AG09309 (cell line): ENCODE measurements around the gene NKG7.

Source experiments
- DNase-seq: peaks from one replicate; pipeline ENCODE4 v3.0.0-alpha.2; 2010; ENCODE audit warnings: low read depth
- H3K4me3 ChIP-seq: 2 replicates; pipeline ENCODE4 v1.5.1; 2011; ENCODE audit warnings: mild to moderate bottlenecking, low read depth, low read length, moderate library complexity; ENCODE audit not compliant: control insufficient read depth
- CTCF ChIP-seq: IDR thresholded peaks from 2 replicates; pipeline ENCODE4 v1.5.1; 2011; ENCODE audit warnings: mild to moderate bottlenecking, low read depth, low read length, inconsistent platforms; ENCODE audit not compliant: insufficient read depth, control insufficient read depth; ENCODE audit errors: missing control alignments

NKG7 gene

DNA sequence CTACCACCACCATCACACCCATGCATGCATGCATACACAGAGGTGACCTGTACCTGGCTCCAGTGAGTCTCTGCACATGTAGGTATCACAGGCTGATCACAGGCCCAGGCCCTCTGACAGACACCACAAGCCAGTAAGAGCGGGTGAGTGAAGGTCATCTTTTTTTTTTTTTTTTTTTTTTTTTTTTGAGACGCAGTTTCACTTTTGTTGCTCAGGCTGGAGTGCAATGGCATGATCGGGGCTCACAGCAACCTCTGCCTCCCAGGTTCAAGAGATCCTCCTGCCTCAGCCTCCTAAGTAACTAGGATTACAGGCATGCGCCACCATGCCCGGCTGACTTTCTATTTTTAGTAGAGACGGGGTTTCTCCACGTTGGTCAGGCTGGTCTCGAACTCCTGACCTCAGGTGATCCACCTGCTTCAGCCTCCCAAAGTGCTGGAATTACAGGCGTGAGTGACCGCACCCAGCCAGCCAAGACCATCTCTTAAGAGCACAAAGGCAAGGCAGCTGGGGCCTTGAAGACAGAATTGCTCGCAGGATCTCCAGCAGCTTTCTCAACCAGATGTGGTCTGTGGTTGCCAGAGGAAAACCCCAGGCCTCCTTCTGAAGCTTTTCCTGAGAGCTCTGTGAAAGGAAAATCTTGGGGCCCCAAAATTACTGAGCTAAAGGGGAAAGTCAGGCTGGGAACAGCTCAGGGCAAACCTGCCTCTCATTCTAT lies 3.2 kb upstream of the NKG7 start:
- TF ChIP-seq CTCF, result no peak
- no peak for DNase-seq
- no peak overlapping the region for H3K4me3 ChIP-seq

DNA sequence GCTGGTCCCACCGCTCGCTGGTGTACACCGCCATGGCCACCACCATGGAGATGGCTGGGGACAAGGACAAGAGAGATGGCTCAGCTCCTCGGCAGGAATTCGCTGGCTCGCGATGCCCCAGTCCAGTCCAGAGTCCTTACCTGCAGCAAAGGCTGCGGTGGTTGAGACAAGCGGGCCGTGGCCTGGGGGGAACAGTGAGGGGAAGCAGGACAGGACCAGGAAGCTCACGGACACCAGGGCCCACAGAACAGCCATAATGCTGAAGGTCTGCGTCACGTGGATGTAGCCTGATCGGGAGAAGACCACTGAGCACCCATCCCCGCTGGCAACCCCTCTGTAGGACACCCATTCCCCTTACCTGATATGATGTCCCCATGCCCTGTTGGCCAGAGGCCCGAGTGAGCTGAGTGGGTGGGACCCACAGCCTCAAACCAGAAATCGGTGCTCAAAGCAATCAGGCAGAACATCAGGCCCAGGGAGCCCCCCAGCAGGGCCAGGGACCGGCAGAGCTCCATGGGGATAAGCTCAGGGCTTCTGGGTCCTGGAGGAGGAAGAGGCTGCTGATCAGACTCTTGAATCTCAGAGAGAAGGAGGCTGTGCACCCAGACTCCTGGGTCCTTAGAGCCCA lies 319 bp downstream of the NKG7 start:
- no peak for TF ChIP-seq CTCF
- H3K4me3 ChIP-seq, result no peak overlapping the region
- DNase-seq, result no peak

DNA sequence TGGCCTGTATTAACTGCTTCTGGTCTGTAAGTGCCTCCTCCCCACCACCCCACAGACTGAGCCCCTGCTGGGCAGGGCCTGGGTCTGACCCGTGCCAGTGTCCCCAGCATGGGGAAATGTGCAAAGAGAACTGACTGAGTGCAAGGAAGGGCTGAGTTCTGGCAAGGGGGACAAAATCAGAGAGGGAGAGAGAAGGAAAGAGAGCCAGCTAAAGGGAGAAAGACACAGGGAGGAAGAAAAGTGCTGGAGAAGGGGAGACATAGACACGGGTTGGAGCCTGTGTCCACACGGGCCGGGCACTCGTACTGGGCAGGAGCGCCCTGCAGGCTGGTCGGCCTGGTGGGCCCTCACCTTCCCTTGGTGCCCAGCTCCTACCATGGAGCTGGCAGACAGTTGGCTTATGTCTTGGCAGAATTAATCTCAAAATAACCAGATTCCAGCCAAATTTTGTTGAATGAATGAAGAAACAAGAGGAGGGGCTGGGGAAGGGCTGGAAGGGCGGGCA lies 1.2 kb downstream of the NKG7 start:
- H3K4me3 ChIP-seq, result no peak overlapping the region
- TF ChIP-seq CTCF, result no peak
- no peak for DNase-seq

GRCh38 chr19:51370230-51370629 lies 2.2 kb downstream of the NKG7 start:
- TF ChIP-seq CTCF, result no peak
- H3K4me3 ChIP-seq, result no peak overlapping the region
- no peak for DNase-seq

GRCh38 chr19:51368366-51369282 lies 3.8 kb downstream of the NKG7 start, which contains the start of gene CLDND2:
CLDND2 (minus strand) TSS chr19:51369003; CDS start chr19:51368577, 426 bp downstream.
- no peak for DNase-seq

More at GRCh38 chr19:51368366-51369282, 3.8 kb downstream of the NKG7 start, which contains the start of gene CLDND2:
- TF ChIP-seq CTCF, result no peak
- H3K4me3 ChIP-seq, result peak within 1 kb of the TSS; percentile 70
